ENCODE measurements around the gene SRC.

Gene SRC

DNA sequence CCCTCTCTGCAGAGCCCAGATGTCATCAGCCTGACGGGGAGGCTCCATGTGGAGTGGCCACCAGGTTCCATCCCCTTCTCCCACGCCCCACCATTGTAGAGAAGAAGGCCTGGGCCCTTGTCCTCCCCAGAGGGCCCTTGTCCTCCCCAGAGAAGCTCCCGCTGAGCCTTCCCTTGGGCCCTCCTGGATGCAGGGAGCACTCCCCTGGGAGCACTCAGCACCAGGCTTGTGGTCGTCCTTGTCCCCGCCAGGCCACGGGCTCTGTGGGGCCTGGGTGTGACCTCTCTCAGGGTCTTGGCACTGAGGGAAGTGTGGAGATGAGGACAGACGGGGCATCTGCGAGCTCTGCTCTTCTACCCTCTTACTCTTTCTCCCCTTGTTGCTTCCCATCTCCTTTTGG is 91.7 kb downstream of the SRC start:
- DNase-seq: no peak

DNA sequence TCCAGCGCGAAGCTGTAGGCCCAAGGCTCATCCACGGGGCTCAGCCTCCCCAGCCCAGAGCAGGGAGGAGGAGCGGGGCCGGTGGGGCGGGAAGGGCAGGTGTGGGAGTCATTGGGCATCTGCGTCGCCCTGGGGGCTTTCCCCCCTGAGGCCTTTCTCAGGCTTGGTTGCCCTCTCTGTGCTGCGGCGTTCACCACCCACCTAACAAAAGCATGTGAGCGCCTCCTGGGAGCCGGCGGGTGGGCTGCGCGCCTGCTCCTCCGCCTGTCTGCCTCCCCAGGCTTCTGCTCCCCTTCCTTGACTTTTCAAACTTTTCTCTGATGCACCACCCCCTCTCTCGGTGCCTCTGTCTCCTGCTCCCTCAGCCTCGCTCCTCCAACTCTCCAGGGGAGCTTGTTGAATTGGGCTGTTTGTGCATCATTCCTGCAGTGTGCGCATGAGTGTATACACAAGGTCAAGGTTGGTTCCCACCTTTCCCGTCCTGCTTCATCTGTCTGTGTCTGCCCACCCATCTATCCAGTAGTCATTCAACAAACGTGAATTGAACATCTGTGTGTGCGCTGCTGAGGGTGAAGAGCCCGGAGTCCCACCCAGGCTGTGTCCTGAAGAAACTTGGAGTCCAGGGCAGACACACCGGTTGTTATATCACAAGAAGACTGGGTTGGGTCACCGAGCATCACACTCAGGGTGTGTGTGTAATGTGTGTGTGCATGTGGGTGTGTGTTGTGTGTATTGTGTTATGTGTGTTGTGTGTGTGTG is 92.7 kb downstream of the SRC start:
- DNase-seq: no peak

DNA sequence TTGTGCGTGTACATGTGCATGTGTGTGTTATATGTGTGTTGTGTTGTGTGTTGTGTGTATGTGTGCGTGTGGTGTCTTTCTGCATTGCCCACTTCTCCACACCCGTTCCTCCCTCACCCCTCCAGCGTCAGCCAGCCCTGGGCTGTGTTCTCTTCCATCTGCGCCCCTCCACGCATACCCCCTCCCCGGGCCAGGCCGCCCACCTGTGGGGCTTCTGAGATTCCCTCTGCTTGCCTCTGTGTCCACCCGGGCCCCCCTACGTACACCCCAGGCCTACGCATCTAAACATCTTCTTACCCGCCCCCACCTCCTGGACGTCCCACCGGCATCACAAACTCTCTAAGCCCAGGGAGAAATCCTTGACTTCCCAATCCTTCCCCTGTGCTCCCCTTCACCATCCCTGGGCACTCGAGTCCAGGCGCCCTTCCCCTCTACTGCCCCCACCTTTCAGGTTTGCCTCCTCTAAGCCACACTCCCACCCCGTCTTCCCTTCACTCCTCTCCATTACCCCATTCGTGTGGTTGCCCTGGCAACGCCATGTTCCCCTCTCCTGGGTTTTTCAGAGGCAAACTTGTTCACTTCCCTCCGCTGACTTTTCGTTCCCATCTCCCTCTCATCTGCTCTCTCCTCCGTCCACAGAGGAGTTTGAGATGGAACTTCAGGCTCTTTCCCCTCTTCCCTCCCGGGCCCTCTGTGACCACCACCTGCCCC is 93.4 kb downstream of the SRC start:
- DNase-seq: no peak

DNA sequence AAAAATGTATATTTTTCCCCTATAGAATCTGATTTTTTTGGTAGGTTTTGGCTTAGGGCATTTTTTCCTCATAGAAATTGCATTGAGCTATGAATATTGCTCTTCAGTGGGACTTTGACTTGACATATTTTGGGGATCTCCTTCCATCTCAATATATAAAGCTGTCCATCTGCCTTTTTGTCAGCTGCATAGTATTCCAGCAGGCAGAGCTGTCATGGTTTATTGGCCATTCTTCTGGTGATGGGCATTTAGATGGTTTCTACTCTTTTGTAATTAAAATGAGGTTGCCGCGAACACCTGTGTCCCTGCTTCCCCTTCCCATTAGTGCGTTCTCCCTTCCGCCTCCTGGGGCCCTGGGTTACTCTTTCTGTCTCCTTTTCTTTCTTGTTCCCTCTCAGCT is 95.1 kb downstream of the SRC start:
- no peak for DNase-seq

DNA sequence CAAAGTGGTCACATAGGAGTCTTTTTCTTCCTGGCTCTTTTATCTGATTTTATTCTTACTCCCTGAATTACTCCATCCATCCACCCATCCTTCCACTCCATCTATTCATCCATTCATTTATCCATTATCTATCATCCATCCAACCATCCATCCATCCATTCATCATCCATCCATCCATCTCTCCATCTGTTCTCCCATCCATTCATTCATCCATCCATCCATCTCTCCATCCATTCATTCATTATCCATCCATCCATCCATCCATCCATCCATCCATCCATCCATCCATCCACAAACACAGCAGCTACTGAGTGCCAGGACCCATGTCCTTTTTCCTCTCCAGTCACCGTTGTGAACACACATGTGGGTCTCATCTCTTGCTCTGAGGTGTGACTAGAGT is 96.6 kb downstream of the SRC start:
- no peak for DNase-seq

DNA sequence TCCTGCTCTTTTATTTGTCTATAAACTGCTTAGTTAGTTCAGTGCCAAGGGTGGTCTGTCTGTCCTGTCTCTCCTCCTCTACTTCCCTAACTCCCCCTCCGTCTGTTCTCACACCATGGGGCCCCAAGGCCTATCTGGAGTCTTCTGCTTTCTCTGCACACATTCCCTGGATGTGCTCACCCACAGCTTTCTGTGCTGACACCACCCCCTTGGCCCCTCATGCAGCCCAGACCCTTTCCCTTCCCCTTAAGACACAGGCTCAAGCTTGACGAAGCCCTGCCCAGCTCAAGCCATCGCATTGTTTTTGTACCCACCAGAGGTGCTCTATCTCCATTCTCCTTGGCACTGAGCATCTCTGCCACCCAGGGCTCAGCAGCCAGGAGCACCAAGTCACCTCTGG is 97.0 kb downstream of the SRC start:
- DNase-seq: no peak

DNA sequence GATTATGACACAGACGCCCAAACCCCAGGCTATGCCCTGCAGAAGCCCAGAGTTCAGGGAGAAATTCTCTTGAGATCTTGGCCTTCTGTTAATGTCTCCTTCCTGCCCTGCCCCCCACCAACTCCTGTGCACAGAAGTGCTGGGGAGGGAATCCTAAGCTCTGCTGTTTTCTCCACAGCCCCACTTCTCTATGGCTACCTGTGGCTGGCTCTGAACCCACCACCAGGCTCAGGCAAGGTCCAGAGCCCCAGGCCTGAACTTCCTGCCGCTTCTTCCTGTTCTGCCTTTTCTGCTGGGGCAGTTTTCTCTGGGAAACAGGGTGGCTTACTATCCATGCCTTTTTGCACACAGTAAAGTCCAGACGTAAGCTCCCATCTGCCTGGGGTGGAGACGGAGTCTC is 97.7 kb downstream of the SRC start:
- DNase-seq: no peak

DNA sequence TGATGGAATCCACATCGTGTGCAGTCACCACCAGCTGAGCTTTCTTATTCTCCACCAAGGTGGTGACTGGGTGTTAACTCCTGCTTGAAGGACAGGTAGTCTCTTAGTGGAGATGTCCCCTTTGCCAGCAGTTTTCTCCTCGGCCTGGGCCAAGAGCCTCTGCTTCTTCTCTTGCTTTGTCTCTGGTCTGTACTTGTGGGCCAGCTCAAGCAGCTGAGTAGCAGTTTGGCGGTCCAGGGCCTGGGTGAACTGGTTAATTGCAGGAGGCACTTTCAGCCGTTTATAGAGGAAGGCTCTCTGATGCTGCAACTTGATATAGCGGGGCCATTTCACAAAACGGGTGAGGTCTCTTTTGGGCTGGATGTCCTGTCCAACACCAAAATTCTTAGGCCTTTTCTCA is 99.1 kb downstream of the SRC start:
- DNase-seq: no peak

DNA sequence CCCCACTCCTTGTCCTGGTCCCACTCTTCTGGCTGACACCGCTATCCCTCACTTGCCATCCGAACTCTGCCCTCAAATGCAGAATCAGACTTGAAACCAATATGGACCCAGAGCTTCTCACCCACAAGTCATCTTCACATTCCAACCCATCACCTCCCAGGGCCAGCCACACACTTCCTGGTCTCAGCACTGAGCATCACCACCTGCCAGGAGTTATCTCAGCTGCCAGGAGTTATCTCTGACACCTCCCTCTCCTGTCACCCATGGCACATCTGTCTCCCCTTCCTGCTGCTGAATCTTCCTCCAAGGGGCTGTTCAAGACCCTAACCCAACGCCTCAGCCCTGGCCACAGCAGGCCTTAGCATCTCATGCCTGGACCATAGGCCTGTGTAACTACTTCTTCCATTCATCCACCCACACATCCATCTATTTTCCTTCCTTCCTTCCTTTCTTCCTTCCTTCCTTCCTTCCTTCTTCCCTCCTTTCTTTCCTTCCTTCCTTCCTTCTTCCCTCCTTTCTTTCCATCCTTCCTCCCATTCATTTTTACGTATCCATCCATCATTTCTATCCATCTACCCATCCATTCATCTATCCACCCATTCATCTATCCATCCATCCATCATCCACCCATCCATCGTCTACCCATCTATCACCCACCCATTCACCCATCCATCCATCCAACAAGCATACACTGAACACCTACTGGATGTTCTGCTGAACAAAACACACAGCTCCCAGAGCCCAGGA is 100.5 kb downstream of the SRC start:
- DNase-seq: no peak

DNA sequence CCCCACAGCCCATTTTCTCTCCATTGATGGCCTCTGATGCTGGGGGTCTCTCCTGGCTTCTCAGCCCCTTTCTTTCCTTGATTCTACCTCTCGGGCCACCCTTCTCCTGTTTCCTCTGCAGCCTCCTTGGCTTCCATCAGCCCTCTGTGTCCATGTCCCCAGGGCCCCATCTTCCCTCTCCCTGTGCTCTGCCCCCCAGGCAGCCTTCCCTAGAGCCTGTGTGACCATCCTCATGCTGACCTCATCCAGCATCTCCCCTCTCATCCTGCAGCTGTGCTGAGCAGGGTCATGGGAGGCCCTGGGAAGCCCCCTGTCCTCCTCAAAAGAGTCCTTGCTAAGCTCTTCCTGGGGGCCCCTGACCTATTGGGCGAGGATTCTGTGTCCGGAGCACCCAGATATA is 101.7 kb downstream of the SRC start:
- no peak for DNase-seq

DNA sequence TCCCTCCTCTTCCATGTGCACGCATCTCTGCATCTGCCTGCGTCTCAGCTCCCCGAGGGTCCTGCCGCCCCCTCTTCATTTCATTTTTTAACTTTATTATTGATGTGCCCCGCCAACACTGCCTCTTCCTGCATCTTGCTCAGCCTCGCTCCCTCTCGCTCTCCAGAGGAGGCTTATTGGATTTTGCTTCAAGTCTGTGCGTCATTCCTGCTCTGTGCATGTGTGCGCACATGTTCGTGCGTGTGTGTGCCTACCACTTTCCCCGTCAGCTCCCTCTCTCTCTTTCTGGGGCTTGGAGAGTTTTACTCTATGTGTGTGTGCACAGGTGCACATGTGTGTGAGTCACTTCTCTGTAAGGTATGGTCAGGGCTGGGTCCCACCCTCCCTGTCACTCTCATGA is 103.3 kb downstream of the SRC start:
- no peak for DNase-seq

DNA sequence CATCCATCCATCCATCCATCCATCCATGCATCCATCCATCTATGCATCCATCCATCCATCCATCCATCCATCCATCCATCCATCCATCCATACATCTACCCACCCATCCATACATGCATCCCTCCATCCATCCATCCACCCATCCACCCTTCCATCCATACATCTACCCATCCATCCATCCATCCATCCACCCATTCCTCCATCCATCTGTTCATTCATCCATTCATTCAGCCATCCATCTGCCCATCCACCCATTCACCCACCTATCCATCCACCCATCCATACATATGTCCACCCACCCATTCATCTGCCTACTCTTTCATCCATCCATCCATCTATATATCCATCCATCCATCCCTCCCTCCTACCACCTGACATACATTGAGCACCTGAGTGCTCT is 104.4 kb downstream of the SRC start:
- no peak for DNase-seq

DNA sequence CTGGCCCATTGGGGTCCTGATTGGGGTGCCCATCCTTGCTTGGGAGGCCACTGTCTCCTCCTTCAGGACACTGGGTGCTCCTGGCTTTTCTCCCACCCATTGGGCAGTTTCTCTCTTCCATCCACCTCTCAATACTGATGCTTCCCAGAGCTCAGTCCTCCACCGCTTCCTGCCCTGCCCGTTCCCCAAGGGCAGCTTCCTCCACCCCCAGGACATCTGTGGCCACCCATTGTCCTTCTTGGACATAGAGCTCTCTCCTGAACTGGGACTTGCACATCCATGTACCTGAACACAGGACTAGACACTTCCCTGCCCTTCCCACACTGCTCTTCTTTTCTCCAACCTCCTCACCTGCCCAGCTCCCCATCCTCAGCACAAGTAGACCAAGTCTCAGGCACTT is 105.7 kb downstream of the SRC start:
- no peak for DNase-seq

DNA sequence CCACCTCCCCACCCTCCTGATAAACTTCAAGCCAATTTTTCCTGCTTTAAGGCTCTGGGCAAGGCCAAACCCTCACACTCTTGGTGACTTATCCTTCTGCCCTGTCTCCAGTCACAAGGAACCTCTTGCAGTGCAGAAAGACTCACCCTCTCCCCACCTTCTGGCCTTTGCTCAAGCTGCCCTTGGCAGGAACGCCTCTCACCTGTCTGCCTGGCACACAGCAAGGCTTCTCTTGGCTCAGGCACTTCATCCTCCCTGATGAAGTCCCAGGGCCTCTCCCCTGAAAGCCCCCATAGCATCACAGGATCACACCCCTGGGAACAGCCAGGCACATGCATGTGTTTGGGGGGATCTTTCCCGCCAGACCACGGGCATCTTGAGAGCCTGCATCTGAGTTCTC is 106.3 kb downstream of the SRC start:
- DNase-seq: no peak

DNA sequence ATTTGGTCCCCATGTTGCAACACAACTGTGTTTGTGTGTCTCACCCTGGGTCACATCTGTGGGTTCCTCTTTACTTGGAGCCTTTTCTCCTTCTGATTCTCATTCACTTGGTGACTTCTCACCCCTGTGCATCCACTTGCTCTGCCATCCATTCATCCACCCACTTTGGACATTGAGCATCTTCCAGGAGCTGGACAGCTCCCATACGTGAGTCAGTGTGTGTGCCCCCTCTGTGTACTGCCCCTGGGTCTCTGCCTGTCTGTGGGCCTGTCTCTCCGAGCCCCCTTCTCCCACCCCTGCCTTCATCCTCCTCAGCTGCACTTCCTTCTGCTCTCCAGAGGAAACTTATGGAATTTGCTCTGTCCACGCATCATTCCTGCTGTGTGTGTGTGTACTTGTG is 107.3 kb downstream of the SRC start:
- DNase-seq: no peak

DNA sequence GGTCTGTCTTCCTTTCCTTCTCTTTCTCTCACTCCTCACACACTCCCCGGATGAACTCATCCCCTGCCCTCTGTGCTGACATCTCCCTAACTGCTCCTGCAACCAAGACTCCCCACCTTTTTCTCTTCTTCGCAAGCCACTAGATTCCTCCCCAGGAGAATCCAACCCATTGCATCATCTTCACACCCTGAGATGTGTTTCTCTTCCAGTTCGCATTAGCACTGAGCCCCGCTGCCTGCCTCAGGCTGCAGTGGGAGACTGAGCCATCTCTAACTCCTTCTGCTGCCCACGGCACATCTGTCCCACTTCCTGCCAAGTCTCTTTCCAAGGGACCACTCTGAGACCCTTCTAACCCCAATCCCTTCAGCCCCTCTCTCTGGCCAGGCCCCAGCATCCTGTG is 107.9 kb downstream of the SRC start:
- DNase-seq: no peak

DNA sequence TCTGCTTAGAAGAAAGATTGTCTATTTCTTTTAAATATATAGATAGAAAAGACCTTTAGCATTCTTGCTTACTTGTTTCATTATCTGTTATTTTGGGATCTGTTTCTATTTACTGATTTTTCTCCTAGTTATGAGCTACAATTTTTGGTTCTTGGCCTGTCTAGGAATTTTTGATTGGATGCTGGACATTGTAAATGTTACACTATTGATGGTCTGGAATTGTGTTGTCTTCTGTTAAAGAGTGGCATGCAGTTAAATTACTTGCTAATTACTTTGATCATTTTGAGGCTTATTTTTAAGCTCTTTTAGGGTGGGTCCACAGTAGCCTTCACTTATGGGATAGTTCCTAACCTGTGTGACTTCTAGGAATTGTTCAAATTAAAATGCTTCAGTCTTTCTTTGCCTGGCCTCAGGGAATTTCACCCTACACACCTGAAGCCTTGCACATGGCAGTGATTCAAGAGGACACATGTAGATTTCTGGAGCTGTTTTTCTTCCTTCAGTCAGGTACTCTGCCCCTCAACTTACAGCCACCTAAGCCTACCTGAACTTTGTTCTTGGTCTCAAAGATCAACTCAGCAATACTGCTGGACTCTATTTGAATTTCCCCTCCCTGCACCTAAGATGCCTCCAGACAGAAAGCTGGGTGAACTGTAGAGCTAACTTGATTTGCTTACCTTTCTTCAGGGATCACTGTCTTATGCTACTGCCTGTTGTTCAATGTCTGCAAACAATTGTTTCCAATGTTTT is 108.9 kb downstream of the SRC start:
- DNase-seq: no peak

All from CD4-positive, alpha-beta T cell treated with Interleukin-10 for 1 hour (primary cell).